Endometrial microvascular endothelial cells (primary cell): ENCODE results near the gene IFIT3. TPM values are rescaled to one million over a fixed set of nuclear protein-coding genes. Genes with fewer than 3 reads are reported as not detected.
"Not testable (repeated sequence)": the region's sequence is repeated elsewhere in the genome, so short reads cannot be mapped to it uniquely, and the experiment has no call there.

Experiments used
- in situ Hi-C: cut with HindIII; loops from 2 replicates; pipeline ENCODE4 v1.10.0; 2017; ENCODE audit warnings: low sequenced_read_pairs, low pct_unique_long_range_greater_than_20kb; ENCODE audit errors: inconsistent ontology term
- total RNA-seq: library from RNA; depleted of rRNA; stranded (reverse); fragments of >200 nt; gene quantifications from one replicate; pipeline ENCODE4 v1.2.3, GENCODE V29; 2015; ENCODE audit errors: inconsistent ontology term

Gene IFIT3, protein sequence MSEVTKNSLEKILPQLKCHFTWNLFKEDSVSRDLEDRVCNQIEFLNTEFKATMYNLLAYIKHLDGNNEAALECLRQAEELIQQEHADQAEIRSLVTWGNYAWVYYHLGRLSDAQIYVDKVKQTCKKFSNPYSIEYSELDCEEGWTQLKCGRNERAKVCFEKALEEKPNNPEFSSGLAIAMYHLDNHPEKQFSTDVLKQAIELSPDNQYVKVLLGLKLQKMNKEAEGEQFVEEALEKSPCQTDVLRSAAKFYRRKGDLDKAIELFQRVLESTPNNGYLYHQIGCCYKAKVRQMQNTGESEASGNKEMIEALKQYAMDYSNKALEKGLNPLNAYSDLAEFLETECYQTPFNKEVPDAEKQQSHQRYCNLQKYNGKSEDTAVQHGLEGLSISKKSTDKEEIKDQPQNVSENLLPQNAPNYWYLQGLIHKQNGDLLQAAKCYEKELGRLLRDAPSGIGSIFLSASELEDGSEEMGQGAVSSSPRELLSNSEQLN
- total RNA-seq = 20.9 TPM

DNA sequence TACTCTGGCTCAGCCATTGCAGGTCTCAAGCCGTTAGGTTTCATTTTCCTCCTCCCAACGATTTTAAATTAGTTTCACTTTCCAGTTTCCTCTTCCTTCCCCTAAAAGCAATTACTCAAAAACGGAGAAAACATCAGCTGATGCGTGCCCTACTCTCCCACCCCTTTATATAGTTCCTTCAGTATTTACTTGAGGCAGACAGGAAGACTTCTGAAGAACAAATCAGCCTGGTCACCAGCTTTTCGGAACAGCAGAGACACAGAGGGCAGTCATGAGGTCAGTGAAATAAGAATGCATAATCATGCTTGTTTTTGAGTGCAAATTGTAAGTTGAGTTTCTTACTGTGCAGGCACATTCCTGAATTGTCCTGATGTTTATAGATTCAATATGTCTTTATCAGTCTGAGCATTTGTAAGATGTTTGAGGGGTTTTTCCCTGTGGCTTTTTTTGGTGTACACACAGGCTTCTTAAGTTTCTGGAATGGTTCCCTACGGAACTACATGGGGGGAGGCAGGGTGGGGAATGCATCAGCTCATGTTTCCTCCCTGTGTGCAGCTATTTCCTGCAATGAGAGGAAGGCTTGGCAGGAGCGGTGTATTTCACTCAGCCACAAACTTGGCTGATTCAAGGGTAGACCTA is at the start of gene IFIT3:
IFIT3 (plus strand) TSS at position 195 of the 639 bp plus-strand sequence; CDS start at position 272, 77 bp downstream.
- in situ Hi-C loops = no loop called here

DNA sequence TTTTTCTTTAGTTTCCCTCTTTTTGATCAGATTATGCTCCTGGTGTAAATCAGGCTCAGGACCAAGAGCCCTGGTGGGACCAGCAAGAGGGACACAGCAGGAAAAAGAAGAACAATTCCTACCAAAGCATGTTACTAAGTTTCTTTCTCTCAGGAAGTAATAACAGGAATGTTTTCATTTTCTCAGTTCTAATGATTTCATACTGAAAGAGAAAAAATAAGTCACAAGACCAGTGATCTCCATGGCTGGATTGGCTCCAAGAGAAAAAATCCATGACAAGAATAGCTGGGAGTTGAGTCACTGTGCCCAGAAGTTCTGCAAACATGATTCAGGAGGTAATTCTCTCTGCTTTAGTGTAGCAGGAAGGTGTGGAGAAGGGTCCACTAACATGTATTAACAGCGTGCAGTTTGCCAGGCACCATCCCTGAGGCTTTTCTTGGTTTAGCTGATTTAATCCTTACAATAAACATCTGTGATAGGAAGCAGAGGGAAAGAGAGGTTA is 49.7 kb upstream of the IFIT3 start:
- in situ Hi-C loops = no loop called here

DNA sequence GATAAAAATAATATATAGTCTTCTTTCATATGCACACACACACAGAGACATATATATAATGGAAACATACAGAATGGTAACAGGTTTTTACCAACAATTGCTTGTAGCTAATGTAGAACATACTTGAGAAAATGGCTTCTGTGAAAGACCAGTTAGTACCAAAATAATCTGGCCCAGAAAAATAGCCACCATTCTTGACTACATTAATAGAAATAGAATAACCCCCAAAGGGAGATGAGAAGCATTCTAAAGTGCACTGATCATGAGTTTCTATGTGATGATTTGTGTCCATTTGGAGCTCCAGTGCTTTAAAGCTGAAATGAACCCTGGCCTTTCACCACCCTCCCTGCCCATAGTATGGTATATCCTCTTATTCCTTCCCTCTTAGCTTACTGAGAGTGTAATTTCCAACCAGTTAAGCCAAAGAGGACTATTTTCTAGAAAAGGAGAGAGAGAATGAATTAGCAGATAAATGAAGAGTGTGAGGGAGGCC is 48.9 kb upstream of the IFIT3 start:
- in situ Hi-C loops = no loop called here

DNA sequence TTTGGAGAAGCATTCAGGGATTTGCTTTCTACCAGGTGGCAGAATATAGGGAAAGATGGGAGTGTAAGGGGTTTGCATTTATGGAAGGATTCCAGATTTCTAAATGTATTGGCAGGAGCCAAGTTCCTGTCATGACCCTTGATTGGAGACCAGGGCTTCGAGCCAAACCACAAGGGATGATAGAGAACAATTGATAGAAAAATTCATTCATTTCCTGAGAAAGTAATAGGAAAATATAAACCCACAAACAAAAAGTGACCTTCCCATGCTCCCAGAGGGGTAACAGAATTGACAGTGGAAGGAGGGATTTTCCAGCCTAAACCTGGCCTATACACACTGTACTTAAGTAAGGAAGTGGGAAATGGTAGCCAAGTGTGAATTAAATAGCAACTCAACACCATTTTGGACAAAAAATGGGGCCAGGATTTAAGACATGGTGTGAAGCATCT is 48.4 kb upstream of the IFIT3 start:
- in situ Hi-C loops = no loop called here

DNA sequence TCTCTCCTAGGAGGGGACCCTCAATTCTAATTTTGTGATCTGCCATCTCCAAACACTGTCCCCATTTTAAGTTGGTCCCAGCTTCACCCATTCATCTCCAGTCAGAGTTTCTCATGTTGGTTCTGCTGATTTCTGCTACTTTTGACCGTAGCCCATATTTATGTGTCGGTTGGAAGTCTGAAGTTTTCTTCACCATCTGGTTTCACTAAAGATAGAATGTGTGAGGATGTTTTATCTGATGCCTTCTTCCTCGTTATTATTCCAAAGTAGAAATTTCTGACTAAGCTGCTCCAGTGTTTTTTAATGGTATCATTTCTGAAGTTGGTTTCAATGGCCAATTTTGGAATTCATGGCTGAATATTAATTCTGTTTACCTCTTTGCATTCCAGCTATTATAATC is 47.3 kb upstream of the IFIT3 start:
- in situ Hi-C loops = no loop called here

DNA sequence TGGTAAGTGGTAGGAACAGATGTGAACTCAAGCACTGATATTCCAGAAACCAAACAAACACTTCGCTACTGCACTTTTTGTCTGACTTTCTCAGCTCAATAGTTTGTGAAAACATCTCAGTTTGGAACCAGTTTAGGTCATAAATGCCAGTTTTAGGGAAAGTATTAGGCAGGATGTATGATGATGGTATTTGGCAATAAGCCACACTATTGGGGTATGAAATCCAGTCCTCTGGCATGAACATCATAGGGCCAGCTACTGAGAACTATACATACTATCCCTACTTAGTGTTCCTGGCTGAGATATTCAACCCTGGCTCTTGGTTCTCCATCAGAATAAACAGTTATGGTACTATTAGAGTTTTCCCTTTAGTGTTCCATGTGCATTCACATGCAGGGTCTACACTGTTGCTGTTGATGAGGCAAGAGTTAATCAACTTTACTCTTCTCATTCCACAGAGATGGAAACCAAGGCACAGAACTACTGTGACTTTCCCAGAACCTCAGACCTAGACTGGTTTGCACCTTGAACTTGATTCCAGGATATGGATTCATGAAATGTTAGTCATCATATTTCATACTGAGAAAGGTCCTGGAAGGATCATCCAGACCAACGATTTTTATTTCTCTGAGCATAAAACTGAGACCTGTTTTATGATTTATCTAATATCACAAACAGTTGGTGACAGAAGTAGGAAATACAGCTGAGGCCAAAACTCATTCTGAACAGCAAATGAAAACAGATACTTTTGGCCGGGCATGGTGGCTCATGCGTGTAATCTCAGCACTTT is 46.0 kb upstream of the IFIT3 start:
- in situ Hi-C loops = no loop called here

DNA sequence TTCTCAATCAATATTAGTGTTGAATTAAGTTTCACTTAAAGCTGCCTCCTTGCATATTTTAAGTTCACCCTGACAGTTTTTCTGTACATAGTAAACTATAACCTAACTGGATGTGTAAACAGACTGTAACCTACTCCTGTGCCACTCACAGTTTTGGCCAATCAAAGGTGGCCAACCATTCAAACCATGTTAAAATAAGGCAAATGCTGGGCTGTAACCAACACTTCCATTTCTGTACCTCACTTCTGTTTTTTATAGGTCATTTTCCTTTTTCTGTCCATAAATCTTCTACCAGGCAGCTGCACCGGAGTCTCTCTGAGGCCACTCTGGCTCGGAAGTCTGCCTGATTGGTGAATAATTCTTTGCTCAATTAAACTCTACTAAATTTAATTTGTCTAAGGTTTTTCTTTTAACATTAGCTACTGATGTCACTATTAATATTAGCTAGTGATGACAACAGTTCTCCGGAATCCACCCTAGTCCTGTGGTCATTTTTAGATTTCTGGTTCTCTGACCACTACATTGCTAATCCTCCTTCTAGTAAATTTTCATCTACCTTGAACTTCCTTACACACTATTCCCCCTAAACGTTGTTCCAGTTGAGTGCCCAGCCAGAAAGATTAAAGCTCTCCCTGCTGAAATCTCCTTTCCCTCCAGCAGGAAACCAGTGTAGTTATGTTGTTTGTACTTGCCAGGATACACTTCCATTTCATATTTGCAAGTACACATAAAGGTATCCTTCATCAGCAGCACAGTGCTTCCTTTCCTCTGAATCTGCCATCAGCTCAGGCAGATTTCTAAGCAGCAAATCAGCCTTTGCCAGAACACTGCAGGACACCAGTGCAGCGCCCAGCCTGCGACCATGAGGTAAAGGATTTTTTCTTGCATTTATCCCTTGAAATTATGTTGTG is 44.5 kb upstream of the IFIT3 start:
- in situ Hi-C loops = no loop called here

DNA sequence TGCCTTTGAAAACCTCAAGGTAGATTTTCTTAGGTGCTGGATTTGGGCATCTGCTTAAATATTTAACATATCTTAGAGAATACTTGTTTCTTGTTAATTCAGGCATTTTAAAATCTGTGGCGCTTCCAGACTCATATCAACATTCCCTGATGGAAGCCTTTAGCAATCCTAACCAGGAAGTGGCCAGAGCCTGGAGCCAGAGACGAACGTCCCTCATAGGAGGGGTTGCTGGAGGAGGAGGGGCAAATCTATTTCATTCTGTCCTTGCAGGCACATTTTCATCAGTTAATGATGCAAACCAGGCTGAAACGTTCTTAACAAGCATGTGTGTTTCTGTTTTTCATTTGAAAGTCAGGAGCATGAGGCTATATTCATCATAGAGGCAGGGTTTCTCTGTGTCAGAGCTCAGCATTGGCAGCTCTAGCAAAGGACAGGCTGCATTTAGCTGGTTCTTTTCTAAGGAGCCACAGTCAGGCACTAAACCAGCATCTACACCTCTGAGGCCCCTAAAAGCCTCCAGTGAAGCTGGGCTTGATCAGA is 43.8 kb upstream of the IFIT3 start:
- in situ Hi-C loops = no loop called here

DNA sequence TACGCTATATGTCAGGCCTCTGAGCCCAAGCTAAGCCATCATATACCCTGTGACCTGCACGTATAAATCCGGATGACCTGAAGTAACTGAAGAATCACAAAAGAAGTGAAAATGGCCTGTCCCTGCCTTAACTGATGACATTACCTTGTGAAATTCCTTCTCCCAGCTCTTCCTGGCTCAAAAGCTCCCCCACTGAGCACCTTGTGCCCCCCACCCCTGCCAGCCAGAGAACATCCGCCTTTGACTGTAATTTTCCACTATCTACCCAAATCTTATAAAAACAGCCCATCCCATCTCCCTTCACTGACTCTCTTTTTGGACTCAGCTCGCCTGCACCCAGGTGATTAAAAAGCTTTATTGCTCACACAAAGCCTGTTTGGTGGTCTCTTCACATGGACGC is 43.1 kb upstream of the IFIT3 start:
- in situ Hi-C loops = not testable (repeated sequence)

DNA sequence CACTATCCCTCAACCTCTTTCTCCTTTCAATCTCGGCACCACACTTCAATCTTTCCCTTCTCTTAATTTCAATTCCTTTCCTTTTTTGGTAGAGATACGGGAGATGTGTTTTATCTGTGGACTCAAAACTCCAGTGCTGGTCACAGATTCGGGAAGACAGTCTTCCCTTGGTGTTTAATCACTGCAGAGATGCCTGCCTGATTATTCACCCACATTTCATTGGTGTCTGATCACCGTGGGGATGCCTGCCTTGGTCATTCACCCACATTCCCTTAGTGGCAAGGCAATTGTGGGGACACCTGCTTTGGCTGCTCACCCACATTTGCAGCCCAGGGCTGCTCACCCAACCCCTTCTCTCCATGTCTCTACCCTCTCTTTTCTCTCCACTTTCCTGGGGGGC is 42.5 kb upstream of the IFIT3 start:
- in situ Hi-C loops = not testable (repeated sequence)

DNA sequence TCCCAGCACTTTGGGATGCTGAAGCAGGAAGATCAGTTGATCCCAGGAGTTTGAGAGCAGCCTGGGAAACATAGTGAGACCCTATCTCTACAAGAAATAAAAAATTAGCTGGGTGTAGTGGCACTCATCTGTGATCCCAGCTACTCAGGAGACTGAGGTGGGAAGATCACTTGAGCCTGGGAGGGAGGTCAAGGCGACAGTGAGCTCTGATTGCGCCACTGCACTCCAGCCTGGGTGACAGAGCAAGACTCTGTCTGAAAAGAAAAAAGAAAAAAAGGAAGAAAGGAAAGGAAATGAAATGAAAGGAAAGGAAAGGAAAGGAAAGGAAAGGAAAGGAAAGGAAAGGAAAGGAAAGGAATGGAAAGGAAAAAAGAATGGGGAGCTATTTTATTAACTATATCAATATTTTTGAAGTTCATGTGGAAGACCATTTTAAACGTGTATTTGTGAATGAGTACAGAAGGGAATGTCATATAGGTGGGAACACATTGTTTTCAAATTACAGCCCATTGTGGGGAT is 33.0 kb upstream of the IFIT3 start:
- in situ Hi-C loops = no loop called here

DNA sequence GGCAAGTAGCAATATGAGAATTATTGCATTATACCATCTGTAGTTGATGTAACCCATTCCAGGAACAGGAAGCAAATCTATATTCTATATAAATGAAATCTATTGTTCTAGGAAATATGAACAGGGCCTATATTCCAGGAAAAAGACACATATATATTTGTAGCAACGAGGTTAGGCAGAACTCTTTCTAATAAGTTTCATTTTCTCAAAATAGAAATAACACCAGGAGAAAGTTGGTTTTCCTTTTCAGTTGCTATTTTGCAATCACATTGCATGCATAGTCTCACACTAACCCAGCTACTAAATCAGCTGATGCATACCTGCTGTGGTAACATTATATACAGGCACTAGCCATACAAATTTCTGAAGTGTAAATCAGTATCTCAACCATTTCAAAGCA is 32.2 kb upstream of the IFIT3 start:
- in situ Hi-C loops = no loop called here

DNA sequence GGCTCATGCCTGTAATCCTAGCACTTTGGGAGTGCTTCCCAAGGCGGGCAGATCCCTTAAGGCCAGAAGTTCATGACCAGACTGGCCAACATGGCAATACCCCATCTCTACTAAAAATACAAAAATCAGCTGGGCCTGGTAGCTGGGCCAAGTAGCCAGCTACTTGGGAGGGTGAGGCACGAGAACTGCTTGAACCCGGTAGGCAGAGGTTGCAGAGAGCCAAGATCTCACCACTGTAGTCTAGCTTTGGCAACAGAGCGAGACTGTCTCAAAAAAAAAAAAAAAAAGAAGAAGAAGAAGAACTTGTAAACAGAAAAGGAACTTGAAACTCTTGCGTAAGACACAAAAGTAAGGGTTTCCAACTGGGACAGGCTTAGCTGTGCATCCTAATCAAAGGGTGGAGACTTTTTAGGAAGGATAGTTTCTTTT is 31.6 kb upstream of the IFIT3 start:
- in situ Hi-C loops = no loop called here

DNA sequence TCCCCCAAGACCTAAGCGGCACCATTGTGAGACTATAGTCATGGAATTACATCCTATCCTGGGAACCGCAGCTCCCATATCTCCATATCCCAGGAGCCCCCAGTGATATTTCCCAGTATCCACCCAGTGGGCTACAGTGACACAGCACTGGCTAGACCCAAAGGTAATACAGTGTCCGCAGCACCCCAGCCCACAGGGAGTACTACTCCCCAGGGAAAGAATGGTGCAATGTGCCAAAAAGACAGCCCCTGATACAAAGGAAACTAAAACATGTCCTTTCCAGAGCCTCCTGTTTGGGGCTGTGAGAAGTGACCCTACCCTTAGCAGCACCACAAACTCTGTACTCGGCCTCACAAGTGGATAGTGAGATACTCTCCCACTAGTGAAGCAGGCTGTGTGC is 30.4 kb upstream of the IFIT3 start:
- in situ Hi-C loops = no loop called here

DNA sequence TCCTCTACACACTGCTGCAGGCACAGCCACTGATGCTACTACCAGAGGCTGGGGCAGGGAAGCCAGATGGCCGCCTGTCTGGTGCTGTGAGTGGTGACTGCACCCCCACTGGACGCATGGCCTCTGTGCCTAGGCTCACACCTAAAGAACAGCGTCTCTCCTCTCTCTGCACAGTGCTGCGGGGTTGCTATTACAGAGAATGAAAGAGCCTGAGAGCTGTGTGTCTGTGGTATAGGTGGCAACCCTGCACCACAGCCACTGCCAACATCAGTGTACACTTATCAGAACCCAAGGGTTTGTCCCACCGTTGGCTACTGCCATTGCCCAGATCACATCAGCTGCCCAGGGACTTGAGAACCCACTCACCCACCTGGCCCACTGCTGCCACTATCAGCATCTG is 30.0 kb upstream of the IFIT3 start:
- in situ Hi-C loops = no loop called here

DNA sequence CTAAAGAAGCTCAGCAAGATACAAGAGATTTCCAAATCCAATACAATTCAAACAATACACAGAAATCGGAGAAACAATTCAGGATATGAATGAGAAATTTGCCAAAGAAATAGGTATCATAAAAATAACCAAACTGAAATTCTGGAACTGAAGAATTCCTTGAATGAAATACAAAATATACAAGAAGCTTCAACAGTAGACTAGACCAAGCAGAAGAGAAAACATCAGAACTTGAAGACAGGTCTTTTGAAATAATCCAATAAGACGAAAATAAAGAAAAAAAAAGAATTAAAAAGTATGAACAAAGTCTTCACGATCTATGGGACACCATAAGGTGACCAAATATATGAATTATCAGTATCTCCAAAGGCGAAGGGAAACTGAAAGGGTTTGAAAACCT is 28.8 kb upstream of the IFIT3 start:
- in situ Hi-C loops = no loop called here

DNA sequence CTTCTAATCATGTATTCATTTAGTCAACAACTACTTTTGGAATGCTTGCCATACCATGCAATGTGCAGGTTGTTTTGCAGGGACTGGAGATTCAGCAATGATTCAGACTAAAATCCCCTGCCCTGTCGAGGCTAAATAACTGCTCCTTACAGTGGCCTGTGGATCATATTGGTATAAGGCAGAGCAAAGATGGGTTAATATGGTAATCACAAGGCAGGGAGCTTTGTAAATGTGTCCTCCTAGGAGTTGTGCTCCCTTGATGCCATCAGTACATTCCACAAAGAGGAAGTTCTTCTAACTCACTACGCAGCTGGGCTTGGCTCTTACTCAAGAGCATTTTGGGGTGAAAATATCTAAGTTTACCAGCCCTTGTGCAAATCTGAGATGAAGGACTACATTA is 26.6 kb upstream of the IFIT3 start:
- in situ Hi-C loops = no loop called here
